Hepatocyte (in vitro differentiated cells): ENCODE data around the gene VAC14.

Source experiments
- CTCF ChIP-seq: fragments of 200-600 bp; sonication (generic); IDR thresholded peaks from 2 replicates; pipeline ENCODE4 v1.5.1; 2016; ENCODE audit warnings: antibody characterized with exemption, mild to moderate bottlenecking; ENCODE audit not compliant: poor library complexity
- EZH2 ChIP-seq: fragments of 200-600 bp; sonication (generic); IDR thresholded peaks from 2 replicates; pipeline ENCODE4 v1.6.1; 2016; ENCODE audit warnings: antibody characterized with exemption, mild to moderate bottlenecking, borderline replicate concordance
- EZH2phosphoT487 ChIP-seq: fragments of 200-600 bp; sonication (generic); IDR thresholded peaks from one replicate; pipeline ENCODE4 v1.6.1; 2018; ENCODE audit warnings: antibody characterized with exemption, mild to moderate bottlenecking, low read depth, moderate library complexity; ENCODE audit not compliant: unreplicated experiment, severe bottlenecking

GRCh38 chr16:70805380-70805779 is 4.4 kb upstream of the VAC14 start:
- no peak for TF ChIP-seq CTCF
- no peak for TF ChIP-seq EZH2phosphoT487
- no peak for TF ChIP-seq EZH2
